KG1 (cell line): ENCODE results near the gene GLYAT.
A peak's percentile ranks its signal among the peaks of the same experiment; 100 is the strongest.
"Not testable (repeated sequence)": the region's sequence is repeated elsewhere in the genome, so short reads cannot be mapped to it uniquely, and the experiment has no call there.

Source experiments
- DNase-seq: peaks from one replicate; lab custom pipeline; 2025; lab: John Stamatoyannopoulos, UW

GLYAT gene

DNA sequence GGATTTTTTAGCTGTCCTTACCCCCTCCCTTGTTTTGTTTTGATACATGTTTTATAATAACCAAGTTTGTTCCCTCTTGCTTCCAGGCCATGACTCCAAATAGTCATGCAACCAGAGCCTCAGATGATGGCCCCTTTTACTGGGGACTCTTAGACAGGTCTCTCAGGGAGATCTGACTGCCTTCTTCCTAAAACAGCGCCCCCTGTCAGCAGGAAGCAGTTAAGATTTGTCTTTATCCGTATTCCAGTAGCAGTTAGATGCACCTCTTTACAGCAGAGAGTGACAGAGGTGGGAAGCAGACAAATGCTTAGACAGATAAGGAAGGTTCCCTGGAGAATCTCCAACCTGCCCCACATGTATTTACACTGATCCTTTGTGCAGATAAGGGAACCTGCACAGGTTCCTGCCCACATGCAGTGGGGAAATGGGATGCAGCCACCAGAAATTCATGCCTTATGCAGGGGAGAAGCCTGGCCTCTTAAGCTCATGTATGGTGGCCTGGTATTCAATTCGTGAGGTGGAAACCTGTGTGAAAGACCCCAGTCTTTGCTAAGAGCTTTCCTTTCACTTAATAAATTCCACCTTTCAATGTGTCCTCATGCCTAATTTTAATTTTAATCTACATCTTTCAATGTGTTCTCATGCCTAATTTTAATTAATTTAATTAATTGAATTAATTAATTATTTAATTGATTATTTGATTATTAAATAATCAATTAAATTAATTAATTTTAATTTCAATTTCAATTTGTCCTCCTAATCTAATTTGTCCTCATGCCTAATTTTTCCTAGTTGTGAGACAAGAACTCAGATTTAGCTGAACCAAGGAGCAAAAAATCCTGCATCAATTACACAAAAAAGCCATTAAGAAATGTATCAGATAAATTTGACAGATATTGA is 11.5 kb upstream of the GLYAT start:
- no peak for DNase-seq

- DNase-seq, result no peak
Measured at GRCh38 chr11:58742140-58742539, 10.4 kb upstream of the GLYAT start.

DNA sequence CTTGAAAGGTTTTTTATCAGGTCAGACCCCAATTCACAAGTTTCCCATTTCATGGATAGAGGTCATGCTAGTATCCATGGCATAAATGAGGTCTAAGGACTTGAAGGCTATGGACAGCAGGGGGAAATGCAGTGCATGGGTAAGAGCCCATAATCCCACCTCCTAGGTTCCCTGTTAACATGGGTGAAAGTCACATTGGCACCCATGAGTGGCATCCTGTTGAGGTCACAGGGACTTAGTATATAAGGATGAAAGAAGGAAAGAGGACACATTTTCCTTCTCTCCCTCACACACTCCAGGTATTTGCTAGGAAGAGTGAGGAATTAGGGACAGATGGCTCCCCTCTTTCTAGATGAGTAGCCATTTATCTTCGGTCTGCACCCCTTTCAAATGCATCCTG is 9.4 kb upstream of the GLYAT start:
- DNase-seq, result no peak

DNA sequence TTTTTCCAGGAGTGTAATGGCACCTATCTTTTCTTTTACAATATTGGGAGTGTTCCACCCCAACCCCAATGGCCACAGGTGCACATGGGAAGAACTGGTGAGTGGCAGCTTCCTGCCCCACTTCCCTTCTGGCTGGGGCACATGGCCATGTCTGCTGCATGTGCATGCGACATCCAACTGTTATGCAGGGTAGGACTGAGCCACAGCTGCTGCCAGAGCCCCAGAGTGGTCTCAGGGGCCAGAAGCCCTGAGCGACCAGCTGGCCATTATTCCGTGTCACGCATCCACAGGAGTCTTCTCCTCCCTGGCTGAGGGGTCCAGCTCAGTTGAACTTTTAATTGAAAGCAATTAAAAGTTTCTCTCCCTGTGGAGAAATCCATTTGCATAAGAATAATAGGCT is 8.7 kb upstream of the GLYAT start:
- DNase-seq, result no peak

DNA sequence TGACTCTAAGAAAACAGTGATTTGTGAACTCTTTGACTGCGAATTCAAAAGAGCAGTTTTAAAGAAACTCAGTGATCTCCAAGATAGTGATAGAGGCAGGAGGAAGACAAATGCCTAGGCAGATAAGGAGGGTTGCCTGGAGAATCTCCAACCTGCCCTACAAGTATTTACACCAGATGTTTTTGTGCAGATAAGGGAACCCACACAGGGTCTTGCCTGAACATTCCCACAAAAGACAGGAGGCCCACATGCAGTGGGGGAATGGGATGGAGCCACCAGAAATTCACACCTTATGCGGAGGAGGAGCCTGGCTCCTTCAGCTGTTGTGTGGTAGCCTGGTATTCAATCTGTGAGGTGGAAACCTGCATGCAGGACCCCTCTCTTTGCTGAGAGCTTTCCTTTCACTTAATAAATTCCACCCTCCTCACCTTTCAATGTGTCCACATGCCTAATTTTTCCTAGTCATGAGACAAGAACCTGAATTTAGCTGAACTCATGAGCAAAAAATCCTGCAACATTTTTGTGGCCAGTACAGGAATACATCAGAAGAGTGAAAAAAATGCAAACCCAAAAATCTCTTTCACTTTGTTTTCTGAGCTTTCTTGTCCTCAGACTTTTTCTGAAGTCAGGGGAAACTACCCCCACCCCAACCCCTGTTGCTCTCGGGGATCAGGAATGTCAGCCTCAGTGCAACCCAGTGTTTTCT is 8.1 kb upstream of the GLYAT start:
- no peak for DNase-seq

- DNase-seq, result no peak
Measured at GRCh38 chr11:58734681-58735490, 3.1 kb upstream of the GLYAT start.

GRCh38 chr11:58730507-58731089 is 1.1 kb downstream of the GLYAT start:
- no peak for DNase-seq

DNA sequence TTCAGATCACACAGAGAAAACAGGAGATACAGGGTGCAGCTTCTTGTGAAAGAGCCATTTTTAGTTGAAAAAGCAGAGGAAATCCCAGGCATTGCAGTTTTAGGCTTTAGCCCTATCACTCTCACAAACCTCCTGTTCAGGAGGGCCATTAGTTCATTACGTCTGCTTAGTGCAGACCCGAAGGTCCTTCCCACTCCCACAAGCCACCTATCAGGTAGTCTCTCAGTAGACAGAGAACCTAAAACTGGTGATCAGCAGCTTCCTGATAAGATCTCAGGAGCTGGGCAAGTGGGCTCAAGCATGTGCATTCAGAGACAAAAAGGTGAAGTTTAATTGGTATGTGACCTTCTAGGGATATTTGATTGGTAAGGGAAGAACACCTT is 4.3 kb downstream of the GLYAT start:
- no peak for DNase-seq

- DNase-seq, result peak; percentile 54
Measured at GRCh38 chr11:58726737-58727414, 4.9 kb downstream of the GLYAT start.

DNA sequence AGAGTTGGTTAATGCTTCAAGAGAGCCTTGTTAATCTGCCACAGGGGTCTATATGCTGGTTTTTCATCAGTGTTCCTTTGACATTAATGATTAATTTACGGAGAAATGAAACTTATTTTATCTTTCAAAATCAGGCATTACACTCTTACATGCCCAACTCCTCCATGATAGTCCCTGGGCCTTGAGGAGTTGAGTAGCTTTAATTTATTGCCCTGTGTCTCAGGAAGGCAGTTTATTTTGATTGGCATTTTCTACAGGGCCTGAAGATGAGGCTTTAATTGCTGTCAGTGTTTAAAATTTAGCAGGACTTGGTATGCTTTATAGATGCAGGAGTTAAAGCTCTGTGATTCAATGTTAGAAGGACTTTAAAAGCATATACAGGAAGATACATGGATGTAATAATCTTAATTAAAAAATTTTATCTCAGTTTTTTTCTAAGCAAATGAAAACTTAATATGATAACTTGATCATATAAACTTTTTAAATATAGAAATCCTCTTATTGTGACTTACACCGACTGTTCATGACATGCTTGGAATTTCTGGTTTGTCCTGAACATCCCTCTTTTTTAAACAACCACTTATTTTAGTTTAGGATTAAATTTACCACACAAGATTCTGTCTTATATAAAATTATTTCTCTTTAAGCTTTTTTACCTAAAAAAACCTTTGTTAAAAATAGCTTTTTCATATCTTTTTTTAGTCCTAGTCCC is 12.2 kb downstream of the GLYAT start:
- no peak for DNase-seq

DNA sequence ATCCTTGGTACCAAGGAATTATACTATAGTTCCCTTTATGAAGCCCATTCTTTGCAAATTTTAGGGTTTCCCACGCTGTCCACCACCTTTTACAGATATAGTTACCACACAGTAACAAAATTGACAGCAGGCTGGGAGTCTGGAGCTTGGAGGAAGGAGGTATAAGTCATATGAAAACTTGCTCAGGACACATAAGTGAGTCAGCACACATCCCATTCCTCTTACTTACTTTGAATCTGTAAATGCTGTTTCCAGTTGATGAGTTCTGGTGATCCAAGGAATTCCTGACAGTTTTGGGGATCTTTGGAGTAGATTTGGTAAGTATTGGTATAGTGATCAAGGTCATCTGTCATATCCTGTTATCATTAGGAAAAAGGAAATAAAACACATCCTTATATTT is 19.2 kb downstream of the GLYAT start:
- no peak for DNase-seq

DNA sequence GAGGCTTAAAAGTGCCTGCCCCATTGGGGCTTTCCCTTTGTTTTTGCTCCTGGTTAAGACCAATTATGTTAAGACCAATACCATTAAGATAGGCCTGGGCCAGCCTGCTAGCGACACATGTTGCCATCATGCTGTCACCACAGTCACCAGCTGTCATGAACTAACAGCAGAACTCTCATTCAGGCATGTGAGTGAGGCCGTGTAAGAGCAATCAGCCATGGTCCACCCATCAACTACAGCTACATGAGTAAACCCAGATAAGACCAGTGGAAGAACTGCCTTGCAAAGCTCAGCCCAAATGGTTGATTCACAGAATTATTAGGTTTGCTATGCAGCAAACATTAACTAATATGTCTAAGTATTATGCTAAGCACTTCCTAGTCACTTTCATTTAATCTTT is 19.9 kb downstream of the GLYAT start:
- DNase-seq, result no peak

DNA sequence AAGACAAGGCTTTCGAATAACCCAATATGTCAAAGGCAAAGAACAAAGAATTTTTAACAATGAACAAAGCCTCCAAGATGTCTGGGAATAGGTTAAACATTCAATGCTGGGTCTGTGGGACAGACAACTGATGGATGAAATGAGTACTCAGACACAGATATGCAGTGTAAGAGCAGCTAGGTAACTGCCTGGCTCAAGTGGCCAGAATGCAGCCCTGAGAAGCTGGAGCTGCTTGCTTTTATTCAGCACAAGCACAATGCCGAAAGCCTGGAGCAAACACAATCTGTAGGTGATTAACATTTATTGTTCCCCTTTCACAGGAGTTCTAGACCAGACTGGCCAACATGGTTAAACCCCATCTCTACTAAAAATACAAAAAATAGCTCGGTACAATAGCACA is 24.0 kb downstream of the GLYAT start:
- no peak for DNase-seq

DNA sequence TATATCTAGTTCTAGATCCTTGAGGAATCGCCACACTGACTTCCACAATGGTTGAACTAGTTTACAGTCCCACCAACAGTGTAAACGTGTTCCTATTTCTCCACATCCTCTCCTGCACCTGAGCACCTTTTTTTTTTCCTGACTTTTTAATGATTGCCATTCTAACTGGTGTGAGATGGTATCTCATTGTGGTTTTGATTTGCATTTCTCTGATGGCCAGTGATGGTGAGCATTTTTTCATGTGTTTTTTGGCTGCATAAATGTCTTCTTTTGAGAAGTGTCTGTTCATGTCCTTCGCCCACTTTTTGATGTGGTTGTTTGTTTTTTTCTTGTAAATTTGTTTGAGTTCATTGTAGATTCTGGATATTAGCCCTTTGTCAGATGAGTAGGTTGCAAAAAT is 34.9 kb downstream of the GLYAT start:
- DNase-seq, result not testable (repeated sequence)

- DNase-seq, result no peak
Measured at GRCh38 chr11:58693026-58693425, 38.7 kb downstream of the GLYAT start.

GRCh38 chr11:58691675-58692074 is 40.1 kb downstream of the GLYAT start:
- no peak for DNase-seq

DNA sequence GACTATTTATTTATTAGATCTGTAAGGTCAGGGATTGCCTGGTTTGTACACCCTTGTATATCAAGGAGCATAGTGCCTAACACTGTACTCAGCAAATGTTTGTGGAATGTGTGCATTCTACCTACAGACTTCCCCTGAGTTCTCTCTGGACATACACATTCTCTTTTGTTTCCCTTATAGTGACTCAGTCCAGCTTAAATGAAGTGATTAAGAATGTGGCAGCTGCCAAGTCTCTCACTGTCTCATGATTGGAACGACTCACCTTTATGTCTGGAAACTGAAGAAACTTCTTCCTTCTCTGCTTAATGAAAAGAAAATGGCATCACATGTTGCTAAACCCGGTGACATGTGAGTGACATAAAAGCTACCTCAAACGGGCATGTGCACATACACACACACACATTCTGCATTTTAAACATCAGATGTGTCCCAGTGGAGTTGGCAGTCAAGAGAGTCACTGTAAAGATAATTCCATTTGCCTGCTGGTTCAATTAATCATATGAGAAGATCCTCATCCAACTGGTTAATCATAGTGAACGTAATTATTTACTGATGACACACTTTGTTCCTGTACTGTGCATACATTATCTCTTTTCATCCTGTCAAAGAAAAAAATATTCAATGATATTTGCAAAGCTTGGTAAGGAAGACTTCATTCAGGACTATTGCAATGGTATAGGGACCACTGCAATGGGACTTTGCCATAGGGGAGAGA is 42.8 kb downstream of the GLYAT start:
- DNase-seq, result no peak

DNA sequence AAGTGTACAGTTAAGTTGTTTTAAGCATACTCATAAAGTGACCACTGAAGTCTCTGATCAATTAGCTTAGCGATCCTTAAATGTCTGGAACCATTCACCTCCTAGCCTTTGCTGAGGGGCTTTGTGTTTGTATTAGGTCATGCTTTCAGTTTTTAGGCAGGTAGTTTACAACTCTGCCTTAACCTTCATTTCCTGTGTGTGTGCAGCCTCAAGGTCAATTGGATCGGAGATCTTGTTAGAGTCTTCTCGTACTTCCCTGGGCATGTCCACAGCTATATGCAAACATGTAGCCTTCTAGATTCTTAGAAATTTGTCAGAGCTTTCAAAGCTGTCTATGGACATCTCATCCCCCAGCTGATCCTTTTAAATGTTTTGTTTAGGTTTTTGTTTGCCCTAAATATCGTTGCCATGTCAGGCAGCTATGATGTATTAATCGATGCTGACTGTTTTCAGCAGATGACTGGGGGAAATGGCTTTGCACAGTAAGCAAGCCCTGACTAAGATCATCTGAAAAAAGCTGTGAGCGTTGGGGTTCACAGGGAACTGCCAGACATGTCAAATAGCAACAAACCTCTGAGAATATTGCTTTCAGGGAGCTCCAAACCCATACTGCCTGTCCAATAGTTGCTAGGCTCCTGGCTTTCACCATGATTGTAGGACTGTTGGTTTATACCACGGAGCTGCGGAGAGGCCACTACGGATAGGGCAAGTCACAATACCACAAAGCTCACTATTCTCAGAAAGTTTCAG is 45.6 kb downstream of the GLYAT start:
- no peak for DNase-seq

DNA sequence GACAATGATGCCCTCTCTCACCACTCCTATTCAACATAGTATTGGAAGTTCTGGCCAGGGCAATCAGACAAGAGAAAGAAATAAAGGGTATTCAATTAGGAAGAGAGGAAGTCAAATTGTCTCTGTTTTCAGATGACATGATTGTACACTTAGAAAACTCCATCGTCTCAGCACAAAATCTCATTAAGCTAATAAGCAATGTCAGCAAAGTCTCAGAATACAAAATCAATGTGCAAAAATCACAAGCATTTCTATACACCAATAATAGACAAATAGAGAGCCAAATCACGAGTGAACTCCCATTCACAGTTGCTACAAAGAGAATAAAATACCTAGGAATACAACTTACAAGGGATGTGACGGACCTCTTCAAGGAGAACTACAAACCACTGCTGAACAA is 49.1 kb downstream of the GLYAT start:
- not testable (repeated sequence) for DNase-seq

DNA sequence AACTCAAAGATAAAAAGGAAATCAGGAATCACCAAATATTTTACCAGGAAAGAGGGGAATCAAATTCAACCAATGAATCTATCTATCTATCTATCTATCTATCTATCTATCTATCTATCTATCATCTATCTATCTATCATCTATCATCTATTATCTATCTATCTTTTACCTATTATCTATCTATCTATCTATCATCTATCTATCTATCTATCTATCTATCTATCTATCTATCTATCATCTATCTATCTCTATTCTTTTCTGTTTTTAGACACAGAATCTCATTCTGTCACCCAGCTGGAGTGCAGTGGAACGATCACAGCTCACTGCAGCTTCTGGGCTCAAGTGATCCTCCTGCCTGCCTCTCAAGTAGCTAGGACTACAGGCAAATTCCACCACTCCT is 54.2 kb downstream of the GLYAT start:
- not testable (repeated sequence) for DNase-seq
